ENCODE measurements around the gene ARL4D. TPM values are rescaled to one million over a fixed set of nuclear protein-coding genes. Genes with fewer than 3 reads are reported as not detected.

The ARL4D gene
- polyA plus RNA-seq, 1 donor from 2014 or later, result 10.6 TPM

DNA sequence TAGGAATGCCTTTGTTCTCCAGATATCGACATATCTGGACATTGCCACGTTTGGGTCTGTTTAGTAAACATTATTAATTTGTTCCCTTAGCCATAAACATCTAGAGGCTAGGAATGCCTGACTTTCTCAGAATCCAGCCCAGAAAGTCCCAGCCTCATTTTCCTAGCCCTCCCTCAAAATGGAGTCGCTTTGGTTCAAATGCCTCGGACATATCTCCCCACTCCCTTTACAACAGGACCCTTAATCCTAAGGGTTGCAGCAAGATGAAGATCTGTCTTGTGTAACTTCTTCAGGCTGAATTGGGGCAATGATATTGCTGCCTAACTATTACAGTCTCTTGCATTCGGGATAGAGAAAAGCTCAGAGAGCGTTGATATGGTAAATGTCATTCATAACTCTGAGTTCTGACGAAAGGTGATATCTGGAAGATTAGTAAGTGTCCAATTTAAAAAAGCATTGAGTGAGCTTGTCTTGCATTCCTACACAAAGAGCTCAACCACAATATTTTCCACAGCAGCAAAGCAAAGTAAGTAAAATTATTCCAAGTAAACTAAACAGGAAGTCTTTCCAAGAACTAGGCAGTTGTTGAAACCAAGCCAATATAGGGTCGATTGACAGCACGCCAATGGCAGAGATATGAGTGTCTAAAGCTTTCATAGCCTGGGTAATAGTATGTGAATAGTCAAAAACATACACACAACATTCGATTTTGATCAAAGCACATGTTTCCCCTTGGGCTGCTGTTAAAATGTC is 46.0 kb upstream of the ARL4D start:
- peaks cover 11% of the 10 kb centered on the region for H3K9me3 ChIP-seq (ENCODE audit: low read length)
- H3K79me2 ChIP-seq (replicated peaks; ENCODE audit: insufficient read depth, low read length), result no peaks in the 10 kb centered on the region
- no peaks in the 10 kb centered on the region for H3F3A ChIP-seq (ENCODE audit: insufficient read depth, low read length, poor library complexity, severe bottlenecking)
- H4K20me1 ChIP-seq (ENCODE audit: insufficient read depth), result no peaks in the 10 kb centered on the region
- H3K36me3 ChIP-seq (ENCODE audit: insufficient read depth, low read length), result no peaks in the 10 kb centered on the region
- H3K4me3 ChIP-seq (ENCODE audit: low read length), result no peak overlapping the region
- no peaks in the 10 kb centered on the region for H3K9me2 ChIP-seq (ENCODE audit: insufficient read depth, low read length)
- no peaks in the 10 kb centered on the region for H3K27me3 ChIP-seq (ENCODE audit: insufficient read depth, low read depth, low read length)
- H3K27ac ChIP-seq (ENCODE audit: low read length), result peak overlapping the region; percentile 51
- H3K4me2 ChIP-seq (ENCODE audit: low read length), result no peak overlapping the region
- no peak overlapping the region for H2AFZ ChIP-seq (ENCODE audit: low read depth, low read length)
- TF ChIP-seq MXI1 (conservative IDR thresholded peaks at IDR 0.05; ENCODE audit: poor library complexity, severe bottlenecking) (no peak), RAD21 (conservative IDR thresholded peaks at IDR 0.05) (no peak), POLR2AphosphoS5 (IDR thresholded peaks at IDR 0.05) (no peak), EZH2 (IDR thresholded peaks at IDR 0.05; ENCODE audit: borderline replicate concordance, insufficient read depth, low read length, poor library complexity, severe bottlenecking) (no peak), SMC3 (conservative IDR thresholded peaks at IDR 0.05; ENCODE audit: poor library complexity) (no peak), TAF1 (IDR thresholded peaks at IDR 0.05; ENCODE audit: low read depth) (no peak), EP300 (conservative IDR thresholded peaks at IDR 0.05; ENCODE audit: poor library complexity, severe bottlenecking) (no peak)
- TF ChIP-seq, protein P1, sequence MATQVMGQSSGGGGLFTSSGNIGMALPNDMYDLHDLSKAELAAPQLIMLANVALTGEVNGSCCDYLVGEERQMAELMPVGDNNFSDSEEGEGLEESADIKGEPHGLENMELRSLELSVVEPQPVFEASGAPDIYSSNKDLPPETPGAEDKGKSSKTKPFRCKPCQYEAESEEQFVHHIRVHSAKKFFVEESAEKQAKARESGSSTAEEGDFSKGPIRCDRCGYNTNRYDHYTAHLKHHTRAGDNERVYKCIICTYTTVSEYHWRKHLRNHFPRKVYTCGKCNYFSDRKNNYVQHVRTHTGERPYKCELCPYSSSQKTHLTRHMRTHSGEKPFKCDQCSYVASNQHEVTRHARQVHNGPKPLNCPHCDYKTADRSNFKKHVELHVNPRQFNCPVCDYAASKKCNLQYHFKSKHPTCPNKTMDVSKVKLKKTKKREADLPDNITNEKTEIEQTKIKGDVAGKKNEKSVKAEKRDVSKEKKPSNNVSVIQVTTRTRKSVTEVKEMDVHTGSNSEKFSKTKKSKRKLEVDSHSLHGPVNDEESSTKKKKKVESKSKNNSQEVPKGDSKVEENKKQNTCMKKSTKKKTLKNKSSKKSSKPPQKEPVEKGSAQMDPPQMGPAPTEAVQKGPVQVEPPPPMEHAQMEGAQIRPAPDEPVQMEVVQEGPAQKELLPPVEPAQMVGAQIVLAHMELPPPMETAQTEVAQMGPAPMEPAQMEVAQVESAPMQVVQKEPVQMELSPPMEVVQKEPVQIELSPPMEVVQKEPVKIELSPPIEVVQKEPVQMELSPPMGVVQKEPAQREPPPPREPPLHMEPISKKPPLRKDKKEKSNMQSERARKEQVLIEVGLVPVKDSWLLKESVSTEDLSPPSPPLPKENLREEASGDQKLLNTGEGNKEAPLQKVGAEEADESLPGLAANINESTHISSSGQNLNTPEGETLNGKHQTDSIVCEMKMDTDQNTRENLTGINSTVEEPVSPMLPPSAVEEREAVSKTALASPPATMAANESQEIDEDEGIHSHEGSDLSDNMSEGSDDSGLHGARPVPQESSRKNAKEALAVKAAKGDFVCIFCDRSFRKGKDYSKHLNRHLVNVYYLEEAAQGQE (IDR thresholded peaks at IDR 0.05; ENCODE audit: borderline replicate concordance), result no peak
- TF ChIP-seq, protein P2, sequence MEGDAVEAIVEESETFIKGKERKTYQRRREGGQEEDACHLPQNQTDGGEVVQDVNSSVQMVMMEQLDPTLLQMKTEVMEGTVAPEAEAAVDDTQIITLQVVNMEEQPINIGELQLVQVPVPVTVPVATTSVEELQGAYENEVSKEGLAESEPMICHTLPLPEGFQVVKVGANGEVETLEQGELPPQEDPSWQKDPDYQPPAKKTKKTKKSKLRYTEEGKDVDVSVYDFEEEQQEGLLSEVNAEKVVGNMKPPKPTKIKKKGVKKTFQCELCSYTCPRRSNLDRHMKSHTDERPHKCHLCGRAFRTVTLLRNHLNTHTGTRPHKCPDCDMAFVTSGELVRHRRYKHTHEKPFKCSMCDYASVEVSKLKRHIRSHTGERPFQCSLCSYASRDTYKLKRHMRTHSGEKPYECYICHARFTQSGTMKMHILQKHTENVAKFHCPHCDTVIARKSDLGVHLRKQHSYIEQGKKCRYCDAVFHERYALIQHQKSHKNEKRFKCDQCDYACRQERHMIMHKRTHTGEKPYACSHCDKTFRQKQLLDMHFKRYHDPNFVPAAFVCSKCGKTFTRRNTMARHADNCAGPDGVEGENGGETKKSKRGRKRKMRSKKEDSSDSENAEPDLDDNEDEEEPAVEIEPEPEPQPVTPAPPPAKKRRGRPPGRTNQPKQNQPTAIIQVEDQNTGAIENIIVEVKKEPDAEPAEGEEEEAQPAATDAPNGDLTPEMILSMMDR (IDR thresholded peaks at IDR 0.05; ENCODE audit: poor library complexity, severe bottlenecking), result no peak
- no peak overlapping the region for H3K9ac ChIP-seq (ENCODE audit: low read length)

DNA sequence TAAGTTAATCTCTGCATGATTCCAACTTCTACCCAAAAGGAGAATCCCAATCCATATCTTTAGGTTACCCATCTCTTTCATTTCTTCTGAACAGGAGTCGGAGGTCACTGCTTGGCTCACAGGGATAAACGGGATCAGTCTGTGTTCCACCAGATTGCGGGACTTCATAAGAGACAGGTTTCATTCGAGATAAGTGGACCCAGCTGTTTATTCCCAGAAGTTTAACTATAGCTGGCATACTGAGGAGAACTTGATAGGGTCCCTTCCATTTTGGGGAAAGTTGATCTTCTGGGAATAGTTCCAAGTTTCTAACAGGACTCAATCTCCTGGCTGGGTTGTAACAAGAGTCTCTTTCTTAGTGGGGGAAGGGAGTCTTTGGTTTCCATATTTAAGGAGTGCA is 45.4 kb upstream of the ARL4D start:
- no peaks in the 10 kb centered on the region for H3K36me3 ChIP-seq (ENCODE audit: insufficient read depth, low read length)
- H3K9me3 ChIP-seq (ENCODE audit: low read length), result peaks cover 11% of the 10 kb centered on the region
- H4K20me1 ChIP-seq (ENCODE audit: insufficient read depth), result no peaks in the 10 kb centered on the region
- TF ChIP-seq, protein P2 (IDR thresholded peaks at IDR 0.05; ENCODE audit: poor library complexity, severe bottlenecking), result no peak
- TF ChIP-seq EP300 (conservative IDR thresholded peaks at IDR 0.05; ENCODE audit: poor library complexity, severe bottlenecking) (no peak), TAF1 (IDR thresholded peaks at IDR 0.05; ENCODE audit: low read depth) (no peak), MXI1 (conservative IDR thresholded peaks at IDR 0.05; ENCODE audit: poor library complexity, severe bottlenecking) (no peak), RAD21 (conservative IDR thresholded peaks at IDR 0.05) (no peak), SMC3 (conservative IDR thresholded peaks at IDR 0.05; ENCODE audit: poor library complexity) (no peak), POLR2AphosphoS5 (IDR thresholded peaks at IDR 0.05) (no peak), EZH2 (IDR thresholded peaks at IDR 0.05; ENCODE audit: borderline replicate concordance, insufficient read depth, low read length, poor library complexity, severe bottlenecking) (no peak)
- TF ChIP-seq, protein P1 (IDR thresholded peaks at IDR 0.05; ENCODE audit: borderline replicate concordance), result no peak
- no peak overlapping the region for H3K9ac ChIP-seq (ENCODE audit: low read length)
- H3F3A ChIP-seq (ENCODE audit: insufficient read depth, low read length, poor library complexity, severe bottlenecking), result no peaks in the 10 kb centered on the region
- no peak overlapping the region for H3K4me3 ChIP-seq (ENCODE audit: low read length)
- no peak overlapping the region for H2AFZ ChIP-seq (ENCODE audit: low read depth, low read length)
- no peaks in the 10 kb centered on the region for H3K9me2 ChIP-seq (ENCODE audit: insufficient read depth, low read length)
- H3K4me2 ChIP-seq (ENCODE audit: low read length), result no peak overlapping the region
- no peak overlapping the region for H3K27ac ChIP-seq (ENCODE audit: low read length)
- H3K79me2 ChIP-seq (replicated peaks; ENCODE audit: insufficient read depth, low read length), result no peaks in the 10 kb centered on the region
- no peaks in the 10 kb centered on the region for H3K27me3 ChIP-seq (ENCODE audit: insufficient read depth, low read depth, low read length)
